CD4-positive, alpha-beta T cell treated with Interleukin-10 for 1 hour (primary cell): ENCODE results near the gene PIP5K1B.
A peak's percentile ranks its signal among the peaks of the same experiment; 100 is the strongest.

Source experiments
- DNase-seq: peaks from one replicate; pipeline ENCODE4 v3.0.0-alpha.2; 2020

The PIP5K1B gene

GRCh38 chr9:68927165-68927564 lies 222.1 kb downstream of the PIP5K1B start:
- no peak for DNase-seq

DNA sequence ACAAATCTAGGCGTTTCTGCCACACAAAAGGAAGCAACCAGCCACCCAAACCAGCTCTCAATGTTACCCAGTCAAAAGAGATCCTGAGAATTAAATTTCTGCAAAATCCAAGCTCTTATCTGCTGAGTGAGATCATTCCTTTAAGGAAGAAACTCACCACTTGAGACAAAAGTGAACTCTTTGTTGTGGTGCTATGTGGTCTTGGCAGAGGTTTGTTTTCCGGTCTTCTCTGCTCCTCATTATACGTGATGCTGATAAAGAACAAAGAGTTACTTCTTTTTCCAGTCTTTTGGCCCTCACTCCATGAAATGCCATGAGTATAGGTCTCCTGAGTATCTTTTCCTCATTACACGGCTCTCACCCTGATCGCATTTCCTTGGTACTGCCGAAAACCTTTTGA lies 226.8 kb downstream of the PIP5K1B start:
- peak; percentile 2 for DNase-seq

- no peak for DNase-seq
These were observed 227.4 kb downstream of the PIP5K1B start for GRCh38 chr9:68932458-68932857.

GRCh38 chr9:68933434-68934328 lies 228.6 kb downstream of the PIP5K1B start:
- DNase-seq: no peak

GRCh38 chr9:68934329-68934644 lies 229.2 kb downstream of the PIP5K1B start:
- DNase-seq: no peak

- no peak for DNase-seq
These were observed 235.5 kb downstream of the PIP5K1B start for GRCh38 chr9:68940573-68940972.

- no peak for DNase-seq
These were observed 236.9 kb downstream of the PIP5K1B start for GRCh38 chr9:68941780-68942459.

- no peak for DNase-seq
These were observed 237.8 kb downstream of the PIP5K1B start for GRCh38 chr9:68942790-68943189.

DNA sequence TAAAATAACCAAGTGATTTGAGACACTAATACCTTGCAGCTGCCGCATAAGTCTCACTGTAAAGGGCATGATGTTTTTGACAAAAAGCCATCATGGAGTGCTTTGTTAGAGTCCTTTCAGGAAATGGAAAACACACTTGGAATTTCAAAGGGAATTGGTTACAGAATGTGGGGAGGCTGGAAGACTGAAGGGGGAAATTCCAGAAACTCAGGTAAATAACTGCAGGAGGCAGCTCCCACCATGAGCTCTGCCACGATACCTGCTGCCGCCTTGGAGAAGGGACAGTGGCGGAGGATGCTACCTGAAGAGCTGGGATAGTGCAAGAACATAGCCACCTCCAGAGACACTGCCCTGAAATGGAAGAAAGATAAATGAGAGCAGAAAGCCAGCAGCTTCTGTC lies 242.0 kb downstream of the PIP5K1B start:
- DNase-seq: no peak

DNA sequence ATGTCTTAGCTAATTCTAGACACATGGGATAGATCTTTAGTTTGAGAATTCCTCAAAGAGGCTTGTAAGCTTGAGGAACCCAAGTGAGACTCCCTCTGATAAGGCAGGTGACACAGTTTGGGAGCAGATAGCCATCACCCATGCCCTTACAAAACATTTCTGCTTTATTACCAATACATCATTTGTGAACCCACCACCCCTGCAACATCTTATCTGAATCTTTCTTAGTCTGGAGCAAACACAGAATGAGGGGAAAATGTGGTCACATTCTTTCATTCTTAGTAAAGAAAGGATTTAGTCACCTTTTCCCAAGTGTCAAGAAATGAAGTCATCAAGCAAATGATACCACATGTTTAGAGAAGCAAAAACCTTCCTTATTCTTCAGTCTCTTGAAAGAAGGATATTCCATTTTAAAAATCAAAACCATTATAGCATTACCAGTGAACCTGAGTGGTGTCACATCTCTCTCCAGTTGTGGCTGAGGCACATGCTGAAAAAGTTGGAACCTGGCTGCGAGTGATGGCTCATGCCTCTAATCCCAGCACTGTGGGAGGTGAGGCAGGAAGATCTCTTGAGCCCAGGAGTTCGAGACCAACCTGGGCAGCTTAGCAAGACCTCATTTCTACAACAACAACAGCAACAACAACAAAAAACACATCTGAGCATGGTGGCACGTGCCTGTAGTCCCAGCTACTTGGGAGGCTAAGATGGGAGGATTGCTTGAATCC lies 243.0 kb downstream of the PIP5K1B start:
- no peak for DNase-seq

DNA sequence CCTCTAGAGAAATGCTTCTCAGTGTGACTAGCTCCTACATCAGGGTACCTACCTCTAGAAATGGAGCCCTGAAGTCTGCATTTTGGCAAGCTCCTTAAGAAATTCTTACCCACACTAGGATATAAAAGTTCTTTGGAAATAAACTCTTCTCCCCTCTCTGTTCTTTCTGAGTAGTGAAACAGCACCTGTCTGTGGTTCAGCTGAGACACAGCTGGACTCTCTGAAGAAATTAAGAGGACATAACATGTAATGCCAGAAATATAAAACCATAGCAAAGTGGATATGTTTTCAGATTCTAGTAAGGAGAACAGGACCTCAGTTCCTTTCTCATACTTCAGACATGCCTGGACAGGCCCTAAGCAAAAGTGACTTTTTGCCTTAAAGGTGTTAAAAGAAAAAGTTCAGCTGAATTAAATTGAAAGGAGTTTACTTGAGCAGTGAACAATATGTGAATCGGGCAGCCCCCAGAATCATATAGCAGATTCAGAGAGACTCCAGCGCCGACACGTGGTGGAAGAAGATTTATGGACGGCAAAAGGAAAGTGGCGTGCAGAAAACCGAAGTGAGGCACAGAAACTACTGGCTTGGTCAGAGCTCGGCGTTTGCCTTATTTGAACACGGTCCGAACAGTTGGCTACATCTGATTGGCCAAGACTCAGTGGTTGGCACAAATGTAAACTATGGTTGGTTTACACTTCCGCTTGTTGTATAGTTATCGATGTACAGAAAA lies 244.4 kb downstream of the PIP5K1B start:
- no peak for DNase-seq

- DNase-seq: no peak
These were observed 245.1 kb downstream of the PIP5K1B start for GRCh38 chr9:68950188-68950587.

- DNase-seq: no peak
These were observed 245.6 kb downstream of the PIP5K1B start for GRCh38 chr9:68950689-68951088.

- no peak for DNase-seq
These were observed 247.0 kb downstream of the PIP5K1B start for GRCh38 chr9:68951879-68952659.

- no peak for DNase-seq
These were observed 248.7 kb downstream of the PIP5K1B start for GRCh38 chr9:68953771-68954170.

- DNase-seq: no peak
These were observed 250.3 kb downstream of the PIP5K1B start for GRCh38 chr9:68955330-68955729.

DNA sequence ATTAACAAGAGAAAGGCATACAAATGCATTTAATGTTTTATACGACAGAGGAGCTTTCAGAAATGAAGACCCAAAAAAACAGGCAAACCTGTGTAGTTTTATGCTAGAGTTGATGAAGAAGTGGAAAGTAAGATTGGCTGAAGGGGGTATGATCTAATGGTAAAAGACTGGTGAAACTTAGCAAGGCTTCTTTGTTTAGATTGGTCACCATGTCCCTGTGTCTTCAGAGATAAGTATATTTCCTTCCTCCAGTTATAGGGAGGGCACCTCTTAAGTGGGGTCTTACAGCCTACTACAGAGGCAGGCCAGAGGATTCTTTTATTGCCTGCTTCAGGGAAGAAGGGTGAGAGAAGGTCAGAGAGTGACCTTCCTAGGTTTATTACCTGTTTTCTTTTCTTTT lies 252.4 kb downstream of the PIP5K1B start:
- no peak for DNase-seq

- no peak for DNase-seq
These were observed 256.5 kb downstream of the PIP5K1B start for GRCh38 chr9:68961587-68961986.

DNA sequence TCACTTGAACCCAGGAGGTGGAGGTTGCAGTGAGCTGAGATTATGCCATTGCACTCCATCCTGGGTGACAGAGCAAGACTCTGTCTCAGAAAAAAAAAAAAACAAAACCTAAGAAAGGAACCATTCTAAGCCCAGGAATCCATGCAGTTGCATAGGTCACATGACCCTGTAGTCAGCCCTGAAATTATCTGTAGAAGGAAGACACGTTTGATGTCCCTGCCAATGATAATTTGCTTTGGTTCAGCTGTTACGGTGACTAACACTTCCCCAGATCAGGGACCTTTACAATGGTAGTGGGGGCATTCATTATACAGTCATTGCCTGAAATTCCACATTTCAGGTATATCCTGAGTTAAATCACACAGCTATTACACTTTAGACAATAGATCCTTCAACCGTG lies 258.4 kb downstream of the PIP5K1B start:
- DNase-seq: no peak

GRCh38 chr9:68964102-68964541 lies 259.1 kb downstream of the PIP5K1B start:
- DNase-seq: no peak

DNA sequence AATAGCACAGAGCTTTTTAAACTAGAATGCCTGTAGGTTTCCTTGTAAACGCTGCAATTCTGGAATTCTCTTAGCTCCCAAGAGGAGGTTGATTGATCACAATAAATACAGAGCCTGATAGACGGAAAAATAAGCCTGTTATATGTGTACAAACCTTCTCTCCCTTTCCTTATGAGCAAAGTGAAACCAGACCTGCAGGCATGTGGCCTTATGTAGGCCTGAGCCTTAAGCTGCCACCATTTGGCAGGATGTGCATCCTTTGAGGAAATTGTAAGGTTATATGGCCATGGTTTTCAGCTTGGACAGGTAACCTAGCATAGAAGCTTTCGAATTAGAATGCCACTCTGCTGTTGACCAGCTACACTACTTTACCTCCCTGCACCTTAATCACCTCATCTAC lies 259.7 kb downstream of the PIP5K1B start:
- DNase-seq: no peak

GRCh38 chr9:68966496-68966944 lies 261.5 kb downstream of the PIP5K1B start:
- no peak for DNase-seq
